ENCODE measurements around the gene TDG.

TDG gene

GRCh38 chr12:103957865-103958388, 7.7 kb upstream of the TDG start:
- DNase-seq: no peak
- in situ Hi-C loops (cut with MboI; ENCODE audit: low pct_unique_long_range_greater_than_20kb, low sequenced_read_pairs): no loop called here

DNA sequence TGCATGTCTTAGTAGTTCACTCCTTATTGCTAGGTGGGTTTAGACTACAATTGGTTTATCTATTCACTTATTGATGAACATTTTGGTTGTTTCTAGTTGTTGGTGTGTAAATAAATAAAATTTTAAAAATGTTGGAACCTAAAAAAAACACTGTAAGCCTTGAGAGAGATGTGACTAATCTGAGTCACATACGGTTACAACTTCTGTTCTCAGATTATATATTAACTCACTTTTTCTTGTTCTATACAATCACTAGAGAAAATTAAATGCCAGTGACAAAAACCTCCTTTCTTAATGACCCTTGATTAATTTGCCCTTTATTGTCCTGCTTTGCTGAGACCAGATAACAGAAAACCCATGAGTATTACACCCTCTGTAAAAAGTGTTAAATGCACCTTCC, 7.1 kb upstream of the TDG start:
- no peak for DNase-seq
- in situ Hi-C loops (cut with MboI; ENCODE audit: low pct_unique_long_range_greater_than_20kb, low sequenced_read_pairs): no loop called here

GRCh38 chr12:103960616-103961227, 5.0 kb upstream of the TDG start:
- no peak for DNase-seq
- in situ Hi-C loops (cut with MboI; ENCODE audit: low pct_unique_long_range_greater_than_20kb, low sequenced_read_pairs): no loop called here

GRCh38 chr12:103962493-103962892, 3.2 kb upstream of the TDG start:
- in situ Hi-C loops (cut with MboI; ENCODE audit: low pct_unique_long_range_greater_than_20kb, low sequenced_read_pairs): no loop called here
- DNase-seq: no peak

DNA sequence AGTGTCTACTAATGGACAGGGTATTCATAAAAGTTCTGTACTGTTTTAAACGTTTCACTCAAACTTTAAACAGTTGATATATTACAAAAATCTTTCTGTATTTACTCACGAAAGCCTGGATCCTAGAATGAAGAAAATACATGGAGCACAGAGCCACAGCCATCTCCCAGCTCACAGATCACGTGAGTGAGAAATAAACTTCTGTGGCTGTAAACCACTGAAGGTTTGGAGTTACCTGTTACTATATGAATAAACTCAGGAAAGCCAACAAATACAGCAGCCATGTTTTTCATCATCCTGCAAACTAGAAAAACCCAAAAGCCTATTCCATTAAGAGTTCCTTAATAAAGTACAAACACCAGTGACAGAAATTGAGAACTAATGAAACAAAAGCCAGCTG, 867 bp upstream of the TDG start:
- DNase-seq: no peak
- in situ Hi-C loops (cut with MboI; ENCODE audit: low pct_unique_long_range_greater_than_20kb, low sequenced_read_pairs): no loop called here

- no peak for DNase-seq
- in situ Hi-C loops (cut with MboI; ENCODE audit: low pct_unique_long_range_greater_than_20kb, low sequenced_read_pairs): no loop called here
Measured at GRCh38 chr12:103965255-103965589, 450 bp upstream of the TDG start.

DNA sequence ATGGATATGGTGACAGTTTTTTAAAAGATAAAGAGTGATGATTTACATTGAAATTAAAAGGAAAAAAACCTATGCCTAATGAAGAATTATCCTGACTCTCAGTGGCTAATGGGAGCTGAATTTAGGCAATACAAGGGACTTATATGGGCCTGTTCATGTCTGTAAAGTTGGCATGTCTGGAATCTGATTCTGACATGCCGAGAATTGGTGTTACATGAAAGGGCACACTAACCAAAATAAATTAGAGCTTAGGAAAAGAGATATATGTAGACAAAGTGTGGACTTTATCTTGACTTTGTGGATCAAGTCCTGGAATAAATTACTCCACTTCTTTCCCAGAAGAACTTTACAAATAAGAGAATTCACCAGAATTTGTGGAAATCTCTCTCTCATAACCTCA, 1.1 kb downstream of the TDG start:
- no peak for DNase-seq
- in situ Hi-C loops (cut with MboI; ENCODE audit: low pct_unique_long_range_greater_than_20kb, low sequenced_read_pairs): no loop called here

DNA sequence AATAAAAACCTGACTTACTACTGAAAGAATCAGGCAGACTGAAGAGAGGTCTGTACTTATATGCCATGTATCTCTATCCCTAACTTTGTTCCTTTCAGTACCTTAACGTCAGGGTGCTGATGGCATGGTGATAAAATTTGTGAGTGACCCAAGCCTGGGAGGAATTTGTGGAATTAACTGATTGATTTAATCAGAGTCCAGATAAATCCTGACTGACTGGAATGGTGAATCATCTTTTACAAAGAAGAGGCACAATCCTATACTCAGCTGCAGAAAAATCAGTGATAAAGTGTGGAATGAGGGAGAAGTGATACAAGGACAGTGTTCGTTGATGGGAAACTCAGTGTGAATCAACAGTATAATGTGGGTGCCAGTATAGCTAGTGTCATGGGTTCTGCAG, 3.7 kb downstream of the TDG start:
- DNase-seq: no peak
- in situ Hi-C loops (cut with MboI; ENCODE audit: low pct_unique_long_range_greater_than_20kb, low sequenced_read_pairs): no loop called here

DNA sequence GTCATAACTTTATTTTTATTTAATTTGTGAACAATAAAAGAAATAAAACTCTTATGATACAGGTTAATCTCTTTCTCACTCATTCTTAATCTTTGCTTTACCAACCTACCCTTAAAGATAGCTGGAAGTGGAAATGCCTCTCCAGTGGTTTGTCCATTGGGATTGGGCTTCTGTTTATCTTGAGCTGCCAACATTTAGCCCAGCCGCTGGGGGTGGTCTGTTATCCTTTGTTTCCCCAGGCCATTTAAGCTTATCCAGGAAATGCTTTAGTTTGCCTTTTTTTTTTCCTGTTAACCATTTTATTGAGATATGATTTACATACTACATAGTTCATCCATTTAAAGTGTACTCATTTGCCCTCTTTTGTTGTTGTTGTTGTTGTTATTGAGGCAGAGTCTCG, 8.2 kb downstream of the TDG start:
- in situ Hi-C loops (cut with MboI; ENCODE audit: low pct_unique_long_range_greater_than_20kb, low sequenced_read_pairs): no loop called here

DNA sequence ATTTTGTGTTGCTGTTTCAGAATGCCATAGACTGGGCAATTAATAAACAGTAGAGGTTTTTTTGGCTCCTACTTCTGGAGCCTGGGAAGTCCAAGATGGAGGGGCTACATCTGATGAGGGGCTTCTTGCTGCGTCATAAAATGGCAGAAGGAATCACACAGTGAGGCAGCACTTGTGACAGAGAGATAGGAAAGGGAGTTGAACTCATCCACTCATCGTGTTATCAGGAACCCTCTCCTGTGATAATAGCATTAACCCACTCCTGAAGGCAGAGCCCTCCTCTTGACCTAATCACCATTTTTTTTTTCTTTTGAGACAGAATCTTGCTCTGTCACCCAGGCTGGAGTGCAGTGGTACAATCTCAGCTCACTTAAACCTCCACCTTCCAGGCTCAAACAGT, 9.7 kb downstream of the TDG start:
- no peak for DNase-seq
- in situ Hi-C loops (cut with MboI; ENCODE audit: low pct_unique_long_range_greater_than_20kb, low sequenced_read_pairs): no loop called here

More for the DNA sequence above, 8.2 kb downstream of the TDG start:
- DNase-seq: no peak

- in situ Hi-C loops (cut with MboI; ENCODE audit: low pct_unique_long_range_greater_than_20kb, low sequenced_read_pairs): no loop called here
- no peak for DNase-seq
Measured at GRCh38 chr12:103978384-103978982, 12.8 kb downstream of the TDG start.

GRCh38 chr12:103986829-103987228, 21.2 kb downstream of the TDG start:
- DNase-seq: no peak
- in situ Hi-C loops (cut with MboI; ENCODE audit: low pct_unique_long_range_greater_than_20kb, low sequenced_read_pairs): no loop called here

GRCh38 chr12:103994235-103994634, 28.6 kb downstream of the TDG start:
- no peak for DNase-seq
- in situ Hi-C loops (cut with MboI; ENCODE audit: low pct_unique_long_range_greater_than_20kb, low sequenced_read_pairs): no loop called here

DNA sequence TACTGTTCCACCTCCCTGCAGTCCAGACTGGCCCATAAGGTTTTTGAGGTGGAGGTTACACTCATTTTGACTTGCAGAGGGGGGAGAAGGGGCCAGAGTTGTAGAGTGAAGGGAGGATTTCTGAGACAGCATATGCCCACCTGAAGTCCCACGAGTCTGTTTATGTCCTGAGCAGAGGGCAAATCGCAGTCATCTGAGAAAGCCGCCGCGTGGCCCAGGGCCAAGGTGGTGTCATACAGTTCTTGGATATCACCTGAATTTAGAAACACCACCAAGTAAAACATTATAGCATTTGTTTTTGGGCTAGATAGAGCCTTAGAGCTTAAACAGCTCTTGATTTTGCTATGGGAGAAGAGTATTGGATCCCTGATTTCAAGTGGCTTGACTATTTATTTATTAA, 30.9 kb downstream of the TDG start:
- DNase-seq: no peak
- in situ Hi-C loops (cut with MboI; ENCODE audit: low pct_unique_long_range_greater_than_20kb, low sequenced_read_pairs): no loop called here

- in situ Hi-C loops (cut with MboI; ENCODE audit: low pct_unique_long_range_greater_than_20kb, low sequenced_read_pairs): no loop called here
Measured at GRCh38 chr12:103997286-103997900, 31.7 kb downstream of the TDG start.

GRCh38 chr12:103998976-103999375, 33.3 kb downstream of the TDG start:
- in situ Hi-C loops (cut with MboI; ENCODE audit: low pct_unique_long_range_greater_than_20kb, low sequenced_read_pairs): no loop called here
- DNase-seq: no peak

More at GRCh38 chr12:103997286-103997900, 31.7 kb downstream of the TDG start:
- DNase-seq: no peak

DNA sequence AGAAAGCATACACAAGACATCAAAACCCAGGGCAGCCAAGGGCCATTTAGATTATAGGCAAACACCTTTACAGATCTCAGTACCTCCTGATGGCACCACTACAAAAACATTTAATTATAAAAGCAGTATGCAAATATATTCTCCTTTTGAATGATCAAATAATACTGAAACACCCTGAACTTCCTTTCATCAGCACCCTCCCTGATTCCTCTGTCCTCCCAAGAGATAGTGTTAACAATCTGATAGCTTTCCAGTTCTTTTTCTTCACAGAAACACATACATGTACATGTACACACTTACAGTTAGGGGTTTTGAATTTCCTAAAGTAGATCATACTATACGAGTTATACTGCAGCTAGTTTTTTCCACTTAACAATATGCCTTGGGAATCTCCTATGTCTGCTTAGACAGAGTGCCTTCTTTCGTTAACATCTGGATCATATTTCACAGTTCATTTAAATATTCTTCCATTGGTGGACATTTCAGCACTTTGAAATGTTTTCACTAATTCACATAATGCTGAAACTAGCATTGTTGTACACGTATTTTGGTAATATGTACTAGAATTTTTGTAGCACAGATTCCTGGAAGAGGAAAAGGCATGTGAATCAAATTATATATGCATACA, 35.2 kb downstream of the TDG start:
- in situ Hi-C loops (cut with MboI; ENCODE audit: low pct_unique_long_range_greater_than_20kb, low sequenced_read_pairs): no loop called here
- no peak for DNase-seq

DNA sequence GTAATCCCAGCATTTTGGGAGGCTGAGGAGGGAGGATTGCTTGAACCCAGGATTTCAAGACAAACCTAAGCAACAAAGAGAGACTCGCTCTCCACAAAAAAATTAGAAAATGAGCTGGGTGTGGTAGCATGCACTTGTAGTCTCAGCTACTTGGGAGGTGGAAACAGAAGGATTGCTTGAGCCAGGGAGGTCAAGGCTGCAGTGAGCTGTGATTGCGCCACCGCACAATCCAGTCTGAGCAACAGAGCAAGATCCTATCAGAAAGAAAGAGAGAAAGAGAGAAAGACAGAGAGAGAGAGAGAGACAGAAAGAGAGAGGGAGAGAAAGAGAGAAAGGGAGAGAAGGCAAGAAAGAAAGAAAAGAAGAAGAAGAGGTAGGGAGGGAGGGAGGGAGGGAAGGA, 37.0 kb downstream of the TDG start:
- in situ Hi-C loops (cut with MboI; ENCODE audit: low pct_unique_long_range_greater_than_20kb, low sequenced_read_pairs): no loop called here
- no peak for DNase-seq

- DNase-seq: no peak
- in situ Hi-C loops (cut with MboI; ENCODE audit: low pct_unique_long_range_greater_than_20kb, low sequenced_read_pairs): no loop called here
Measured at GRCh38 chr12:104003596-104003995, 37.9 kb downstream of the TDG start.

- DNase-seq: no peak
- in situ Hi-C loops (cut with MboI; ENCODE audit: low pct_unique_long_range_greater_than_20kb, low sequenced_read_pairs): no loop called here
Measured at GRCh38 chr12:104006929-104007328, 41.3 kb downstream of the TDG start.

Data from KBM-7 (cell line).